ENCODE measurements around the gene AKR1C1. TPM values are rescaled to one million over a fixed set of nuclear protein-coding genes. Genes with fewer than 3 reads are reported as not detected.

The AKR1C1 gene
- total and polyA plus RNA-seq, 2 of the 4 experiments (the other 2 are of a cell fraction), result 5.0 to 5.4 TPM

DNA sequence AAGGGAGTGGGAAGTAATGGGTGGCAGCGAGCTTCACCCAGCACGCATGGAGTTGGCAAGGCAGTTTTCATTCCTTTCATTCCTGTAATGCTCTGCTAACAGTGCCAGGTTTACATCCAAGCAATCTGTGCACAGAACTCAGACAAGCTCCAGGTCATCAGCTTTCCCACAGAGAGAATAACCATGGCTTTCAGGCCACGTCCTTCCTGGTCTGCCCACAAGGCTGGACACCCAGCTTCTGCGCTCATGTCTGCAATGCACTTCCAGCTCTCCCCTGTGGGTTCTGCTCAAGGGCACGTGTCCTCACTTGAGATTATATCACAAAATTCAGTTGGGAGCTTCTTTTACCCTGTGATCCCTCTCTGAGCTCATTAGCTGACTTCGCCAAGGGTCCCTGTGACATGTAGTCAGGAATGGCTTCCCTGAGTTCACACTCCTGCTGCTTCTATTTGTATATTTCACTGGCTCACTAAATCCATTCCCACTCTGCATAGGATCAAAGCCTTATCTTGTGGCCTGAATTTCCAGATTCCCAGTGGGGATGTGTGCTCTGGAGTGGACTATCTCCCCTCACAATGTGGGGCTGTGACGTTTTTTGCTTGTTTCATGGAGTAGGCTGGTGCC is 21.9 kb downstream of the AKR1C1 start:
- dilution Hi-C loops (cut with HindIII; ENCODE audit: low sequenced_read_pairs, unreplicated experiment), result no loop called here
- no peaks in the 10 kb centered on the region for H4K20me1 ChIP-seq (ENCODE audit: insufficient read depth, low read length)
- no peak overlapping the region for H2BK15ac ChIP-seq (ENCODE audit: low read depth, low read length)
- no peak overlapping the region for H4K91ac ChIP-seq (ENCODE audit: insufficient read depth, low read depth, low read length)
- H3K14ac ChIP-seq (replicated peaks; ENCODE audit: low read depth, low read length), result no peak overlapping the region
- 47% methylated on average over 3 of the region's 7 CpGs; no CpG with 5 or more reads in 1 of the 2 experiments for WGBS, 2 experiments (ENCODE audit: extremely low coverage in 2 of 2, insufficient read length in 1 of 2)
- no peaks in the 10 kb centered on the region for H3K9me3 ChIP-seq (ENCODE audit: control insufficient read depth, insufficient read depth, low read length)
- no peak overlapping the region for H2AFZ ChIP-seq (replicated peaks; ENCODE audit: low read length, poor library complexity)
- no peak overlapping the region for H3K56ac ChIP-seq (ENCODE audit: extremely low read depth, insufficient read depth, low read length)
- H3K4me3 ChIP-seq (ENCODE audit: insufficient read depth, low read depth, low read length), result no peak overlapping the region
- H3K18ac ChIP-seq (ENCODE audit: low read depth, low read length), result no peak overlapping the region
- H3K9me1 ChIP-seq (ENCODE audit: insufficient read depth, low read length), result no peaks in the 10 kb centered on the region
- no peak overlapping the region for H2AK9ac ChIP-seq (replicated peaks; ENCODE audit: low read depth, low read length, poor library complexity)
- peak; percentile 72 for ATAC-seq (ENCODE audit: low read depth)
- POLR2A ChIA-PET (ENCODE audit: unreplicated experiment), result no interaction called here
- CTCF ChIA-PET, result interaction anchor here (2.0 kb wide), 1 partner anchor 135 kb away, joined by 7 read pairs; no protein-coding TSS in a partner anchor
- H2BK120ac ChIP-seq (ENCODE audit: low read depth, low read length), result no peak overlapping the region
- BruUV-seq (replicated peaks), result no TSS peak
- H3K27me3 ChIP-seq (ENCODE audit: control insufficient read depth, insufficient read depth, low read length), result no peaks in the 10 kb centered on the region
- no peak overlapping the region for H3K4me2 ChIP-seq (ENCODE audit: low read depth, low read length)
- H3K36me3 ChIP-seq (ENCODE audit: control insufficient read depth, insufficient read depth, low read length), result no peaks in the 10 kb centered on the region
- in situ Hi-C loops (cut with MboI; ENCODE audit: low sequenced_read_pairs), result no loop called here
- H3K9ac ChIP-seq (ENCODE audit: low read depth, low read length), result no peak overlapping the region
- peak; percentile 2 for DNase-seq
- H3K27ac ChIP-seq (ENCODE audit: insufficient read depth, low read length), result no peak overlapping the region
- no peak overlapping the region for H2AK5ac ChIP-seq (ENCODE audit: low read depth, low read length)
- no peak overlapping the region for H3K4ac ChIP-seq (ENCODE audit: low read depth, low read length)
- H3K23ac ChIP-seq (ENCODE audit: low read depth, low read length), result no peak overlapping the region
- no peak overlapping the region for H2BK5ac ChIP-seq (ENCODE audit: low read depth, low read length, poor library complexity, severe bottlenecking)
- no peak overlapping the region for H2BK20ac ChIP-seq (ENCODE audit: low read depth, low read length)
- no peak overlapping the region for H4K8ac ChIP-seq (ENCODE audit: low read depth in 2 of 2, low read length in 2 of 2)
- H3K4me1 ChIP-seq (ENCODE audit: control insufficient read depth, insufficient read depth, low read length), result peaks cover 4% of the 10 kb centered on the region; the same call in 1 of the 2 replicates
- intact Hi-C loops (cut with micrococcal nuclease), result loop anchor here (1.0 kb wide), 1 partner anchor 109 kb away; the partner anchor contains the start of gene AKR1C3
- H4K5ac ChIP-seq (ENCODE audit: low read depth, low read length), result no peak overlapping the region
- no peaks in the 10 kb centered on the region for H3K79me1 ChIP-seq (ENCODE audit: low read depth in 1 of 2, low read length in 2 of 2)
- no peak for TF ChIP-seq BHLHE40 (IDR thresholded peaks at IDR 0.05; ENCODE audit: low read depth, low read length)
- TF ChIP-seq POLR2A (IDR thresholded peaks at IDR 0.05; ENCODE audit: low read depth, low read length), result no peak
- TF ChIP-seq CHD1 (IDR thresholded peaks at IDR 0.05; ENCODE audit: low read depth, low read length), result no peak
- no peak for TF ChIP-seq RAD21 (IDR thresholded peaks at IDR 0.05; ENCODE audit: low read length)
- TF ChIP-seq FOS (IDR thresholded peaks at IDR 0.05; ENCODE audit: low read depth, low read length), result no peak
- TF ChIP-seq RFX5 (IDR thresholded peaks at IDR 0.05; ENCODE audit: low read depth, low read length), result no peak
- TF ChIP-seq, protein P1, sequence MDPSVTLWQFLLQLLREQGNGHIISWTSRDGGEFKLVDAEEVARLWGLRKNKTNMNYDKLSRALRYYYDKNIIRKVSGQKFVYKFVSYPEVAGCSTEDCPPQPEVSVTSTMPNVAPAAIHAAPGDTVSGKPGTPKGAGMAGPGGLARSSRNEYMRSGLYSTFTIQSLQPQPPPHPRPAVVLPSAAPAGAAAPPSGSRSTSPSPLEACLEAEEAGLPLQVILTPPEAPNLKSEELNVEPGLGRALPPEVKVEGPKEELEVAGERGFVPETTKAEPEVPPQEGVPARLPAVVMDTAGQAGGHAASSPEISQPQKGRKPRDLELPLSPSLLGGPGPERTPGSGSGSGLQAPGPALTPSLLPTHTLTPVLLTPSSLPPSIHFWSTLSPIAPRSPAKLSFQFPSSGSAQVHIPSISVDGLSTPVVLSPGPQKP (IDR thresholded peaks at IDR 0.05; ENCODE audit: borderline replicate concordance, low read depth, low read length), result no peak
- TF ChIP-seq NFE2L2 (IDR thresholded peaks at IDR 0.05; ENCODE audit: low read depth, low read length), result no peak
- TF ChIP-seq, protein P2, sequence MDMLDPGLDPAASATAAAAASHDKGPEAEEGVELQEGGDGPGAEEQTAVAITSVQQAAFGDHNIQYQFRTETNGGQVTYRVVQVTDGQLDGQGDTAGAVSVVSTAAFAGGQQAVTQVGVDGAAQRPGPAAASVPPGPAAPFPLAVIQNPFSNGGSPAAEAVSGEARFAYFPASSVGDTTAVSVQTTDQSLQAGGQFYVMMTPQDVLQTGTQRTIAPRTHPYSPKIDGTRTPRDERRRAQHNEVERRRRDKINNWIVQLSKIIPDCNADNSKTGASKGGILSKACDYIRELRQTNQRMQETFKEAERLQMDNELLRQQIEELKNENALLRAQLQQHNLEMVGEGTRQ (IDR thresholded peaks at IDR 0.05; ENCODE audit: low read depth, low read length), result no peak; the same call in 1 of the 2 replicates
- no peak for TF ChIP-seq MAFK (IDR thresholded peaks at IDR 0.05; ENCODE audit: low read depth, low read length)
- TF ChIP-seq MAZ (IDR thresholded peaks at IDR 0.05; ENCODE audit: borderline replicate concordance, low read depth, low read length), result no peak
- no peak for TF ChIP-seq SMC3 (IDR thresholded peaks at IDR 0.05; ENCODE audit: low read depth, low read length)
- TF ChIP-seq RCOR1 (IDR thresholded peaks at IDR 0.05; ENCODE audit: insufficient replicate concordance, low read length), result no peak
- no peak for TF ChIP-seq CEBPB (IDR thresholded peaks at IDR 0.05; ENCODE audit: low read depth, low read length)
- TF ChIP-seq, protein P3, sequence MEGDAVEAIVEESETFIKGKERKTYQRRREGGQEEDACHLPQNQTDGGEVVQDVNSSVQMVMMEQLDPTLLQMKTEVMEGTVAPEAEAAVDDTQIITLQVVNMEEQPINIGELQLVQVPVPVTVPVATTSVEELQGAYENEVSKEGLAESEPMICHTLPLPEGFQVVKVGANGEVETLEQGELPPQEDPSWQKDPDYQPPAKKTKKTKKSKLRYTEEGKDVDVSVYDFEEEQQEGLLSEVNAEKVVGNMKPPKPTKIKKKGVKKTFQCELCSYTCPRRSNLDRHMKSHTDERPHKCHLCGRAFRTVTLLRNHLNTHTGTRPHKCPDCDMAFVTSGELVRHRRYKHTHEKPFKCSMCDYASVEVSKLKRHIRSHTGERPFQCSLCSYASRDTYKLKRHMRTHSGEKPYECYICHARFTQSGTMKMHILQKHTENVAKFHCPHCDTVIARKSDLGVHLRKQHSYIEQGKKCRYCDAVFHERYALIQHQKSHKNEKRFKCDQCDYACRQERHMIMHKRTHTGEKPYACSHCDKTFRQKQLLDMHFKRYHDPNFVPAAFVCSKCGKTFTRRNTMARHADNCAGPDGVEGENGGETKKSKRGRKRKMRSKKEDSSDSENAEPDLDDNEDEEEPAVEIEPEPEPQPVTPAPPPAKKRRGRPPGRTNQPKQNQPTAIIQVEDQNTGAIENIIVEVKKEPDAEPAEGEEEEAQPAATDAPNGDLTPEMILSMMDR (conservative IDR thresholded peaks at IDR 0.05; ENCODE audit: low read depth, low read length), result no peak
- TF ChIP-seq MXI1 (IDR thresholded peaks at IDR 0.05; ENCODE audit: borderline replicate concordance, low read depth, low read length), result no peak

Data from IMR-90 (cell line).